MG63 (cell line): ENCODE measurements around the gene HMOX1. TPM values are rescaled to one million over a fixed set of nuclear protein-coding genes. Genes with fewer than 3 reads are reported as not detected.
"Not testable (repeated sequence)": the region's sequence is repeated elsewhere in the genome, so short reads cannot be mapped to it uniquely, and the experiment has no call there.

Experiments
- DNase-seq: peaks from one replicate; pipeline ENCODE4 v3.0.0-alpha.2; 2020
- H3K27me3 ChIP-seq: fragments of 250-450 bp; sonication (Bioruptor Pico); 2 replicates; pipeline ENCODE4 v1.5.1; 2020; ENCODE audit warnings: mild to moderate bottlenecking, moderate library complexity
- H3K36me3 ChIP-seq: fragments of 250-450 bp; sonication (Bioruptor Pico); 2 replicates; pipeline ENCODE4 v1.5.1; 2020; ENCODE audit warnings: mild to moderate bottlenecking, moderate library complexity
- H3K4me3 ChIP-seq: fragments of 250-450 bp; sonication (Bioruptor Pico); 2 replicates; pipeline ENCODE4 v1.5.1; 2020; ENCODE audit warnings: mild to moderate bottlenecking, moderate library complexity
- H3K9me3 ChIP-seq: fragments of 250-450 bp; sonication (Bioruptor Pico); 2 replicates; pipeline ENCODE4 v1.5.1; 2020; ENCODE audit warnings: mild to moderate bottlenecking, moderate library complexity
- total RNA-seq: library from RNA; depleted of rRNA; stranded (reverse); fragments of >200 nt; shearing (Covaris generic); gene quantifications from 2 replicates; pipeline ENCODE4 v1.2.3, GENCODE V29; 2014; ENCODE audit warnings: low replicate concordance

The HMOX1 gene
- total RNA-seq, 1 experiment from 2014 or later: 66.9 TPM

- no peaks in the 10 kb centered on the region for H3K9me3 ChIP-seq
- H3K27me3 ChIP-seq: no peaks in the 10 kb centered on the region
- no peak for DNase-seq
- no peak overlapping the region for H3K4me3 ChIP-seq
- H3K36me3 ChIP-seq: peaks cover 2% of the 10 kb centered on the region; the same call in 1 of the 2 replicates
Observed at GRCh38 chr22:35393116-35394010, 12.5 kb downstream of the HMOX1 start.

GRCh38 chr22:35394011-35394312 is 13.1 kb downstream of the HMOX1 start:
- DNase-seq: no peak
- peaks cover 2% of the 10 kb centered on the region; the same call in 1 of the 2 replicates for H3K36me3 ChIP-seq
- H3K4me3 ChIP-seq: no peak overlapping the region
- H3K27me3 ChIP-seq: no peaks in the 10 kb centered on the region
- no peaks in the 10 kb centered on the region for H3K9me3 ChIP-seq

GRCh38 chr22:35394810-35395563 is 14.1 kb downstream of the HMOX1 start:
- Histone ChIP-seq H3K27me3 (no peaks in the 10 kb centered on the region), H3K4me3 (no peak overlapping the region), H3K36me3 (peaks cover 2% of the 10 kb centered on the region; the same call in 1 of the 2 replicates), H3K9me3 (no peaks in the 10 kb centered on the region)
- no peak for DNase-seq

- not testable (repeated sequence) for DNase-seq, H3K4me3 ChIP-seq, H3K27me3 ChIP-seq, H3K36me3 ChIP-seq, H3K9me3 ChIP-seq
Observed at GRCh38 chr22:35396622-35397021, 15.7 kb downstream of the HMOX1 start.

GRCh38 chr22:35397095-35397904 is 16.4 kb downstream of the HMOX1 start:
- DNase-seq: peak; percentile 31
- Histone ChIP-seq H3K4me3 (no peak overlapping the region), H3K36me3 (peaks cover 11% of the 10 kb centered on the region), H3K27me3 (no peaks in the 10 kb centered on the region), H3K9me3 (no peaks in the 10 kb centered on the region)

- Histone ChIP-seq H3K4me3 (no peak overlapping the region), H3K9me3 (no peaks in the 10 kb centered on the region), H3K27me3 (no peaks in the 10 kb centered on the region), H3K36me3 (peaks cover 22% of the 10 kb centered on the region)
- no peak for DNase-seq
Observed at GRCh38 chr22:35398591-35398973, 17.7 kb downstream of the HMOX1 start.

- Histone ChIP-seq H3K27me3 (no peaks in the 10 kb centered on the region), H3K36me3 (peaks cover 27% of the 10 kb centered on the region), H3K4me3 (peak overlapping the region; percentile 65), H3K9me3 (no peaks in the 10 kb centered on the region)
- no peak for DNase-seq
Observed at GRCh38 chr22:35399114-35399677, 18.3 kb downstream of the HMOX1 start.

- no peaks in the 10 kb centered on the region for H3K27me3 ChIP-seq
- peaks cover 32% of the 10 kb centered on the region for H3K36me3 ChIP-seq
- H3K9me3 ChIP-seq: no peaks in the 10 kb centered on the region
- DNase-seq: peak; percentile 98
- H3K4me3 ChIP-seq: peak within 1 kb of the TSS; percentile 65
Observed at GRCh38 chr22:35399678-35400500, 19.0 kb downstream of the HMOX1 start, which contains the start of gene MCM5. TSS of gene MCM5 (plus strand) at chr22:35400140. CDS start at chr22:35400439, 299 bp downstream.

- Histone ChIP-seq H3K9me3 (no peaks in the 10 kb centered on the region), H3K36me3 (peaks cover 38% of the 10 kb centered on the region), H3K4me3 (peak overlapping the region; percentile 65), H3K27me3 (no peaks in the 10 kb centered on the region)
- DNase-seq: peak; percentile 23
Observed at GRCh38 chr22:35400501-35400790, 19.6 kb downstream of the HMOX1 start.

GRCh38 chr22:35401863-35402262 is 21.0 kb downstream of the HMOX1 start:
- Histone ChIP-seq H3K27me3 (no peaks in the 10 kb centered on the region), H3K4me3 (no peak overlapping the region), H3K9me3 (no peaks in the 10 kb centered on the region), H3K36me3 (peaks cover 48% of the 10 kb centered on the region)
- no peak for DNase-seq

GRCh38 chr22:35403356-35403755 is 22.5 kb downstream of the HMOX1 start:
- H3K27me3 ChIP-seq: no peaks in the 10 kb centered on the region
- H3K9me3 ChIP-seq: no peaks in the 10 kb centered on the region
- no peak for DNase-seq
- no peak overlapping the region for H3K4me3 ChIP-seq
- H3K36me3 ChIP-seq: peaks cover 60% of the 10 kb centered on the region

- Histone ChIP-seq H3K27me3 (no peaks in the 10 kb centered on the region), H3K36me3 (peaks cover 66% of the 10 kb centered on the region), H3K9me3 (no peaks in the 10 kb centered on the region), H3K4me3 (no peak overlapping the region)
- DNase-seq: no peak
Observed at GRCh38 chr22:35404176-35404575, 23.3 kb downstream of the HMOX1 start.

GRCh38 chr22:35406443-35406842 is 25.5 kb downstream of the HMOX1 start:
- Histone ChIP-seq H3K4me3 (no peak overlapping the region), H3K9me3 (no peaks in the 10 kb centered on the region), H3K36me3 (peaks cover 74% of the 10 kb centered on the region), H3K27me3 (no peaks in the 10 kb centered on the region)
- DNase-seq: no peak

GRCh38 chr22:35407362-35407761 is 26.5 kb downstream of the HMOX1 start:
- DNase-seq: no peak
- Histone ChIP-seq H3K27me3 (no peaks in the 10 kb centered on the region), H3K36me3 (peaks cover 79% of the 10 kb centered on the region), H3K4me3 (no peak overlapping the region), H3K9me3 (no peaks in the 10 kb centered on the region)

GRCh38 chr22:35409783-35410662 is 29.1 kb downstream of the HMOX1 start:
- H3K27me3 ChIP-seq: no peaks in the 10 kb centered on the region
- H3K9me3 ChIP-seq: no peaks in the 10 kb centered on the region
- no peak overlapping the region for H3K4me3 ChIP-seq
- H3K36me3 ChIP-seq: peaks cover 72% of the 10 kb centered on the region
- no peak for DNase-seq
